ENCODE data around the gene ARMH3.

Gene ARMH3

DNA sequence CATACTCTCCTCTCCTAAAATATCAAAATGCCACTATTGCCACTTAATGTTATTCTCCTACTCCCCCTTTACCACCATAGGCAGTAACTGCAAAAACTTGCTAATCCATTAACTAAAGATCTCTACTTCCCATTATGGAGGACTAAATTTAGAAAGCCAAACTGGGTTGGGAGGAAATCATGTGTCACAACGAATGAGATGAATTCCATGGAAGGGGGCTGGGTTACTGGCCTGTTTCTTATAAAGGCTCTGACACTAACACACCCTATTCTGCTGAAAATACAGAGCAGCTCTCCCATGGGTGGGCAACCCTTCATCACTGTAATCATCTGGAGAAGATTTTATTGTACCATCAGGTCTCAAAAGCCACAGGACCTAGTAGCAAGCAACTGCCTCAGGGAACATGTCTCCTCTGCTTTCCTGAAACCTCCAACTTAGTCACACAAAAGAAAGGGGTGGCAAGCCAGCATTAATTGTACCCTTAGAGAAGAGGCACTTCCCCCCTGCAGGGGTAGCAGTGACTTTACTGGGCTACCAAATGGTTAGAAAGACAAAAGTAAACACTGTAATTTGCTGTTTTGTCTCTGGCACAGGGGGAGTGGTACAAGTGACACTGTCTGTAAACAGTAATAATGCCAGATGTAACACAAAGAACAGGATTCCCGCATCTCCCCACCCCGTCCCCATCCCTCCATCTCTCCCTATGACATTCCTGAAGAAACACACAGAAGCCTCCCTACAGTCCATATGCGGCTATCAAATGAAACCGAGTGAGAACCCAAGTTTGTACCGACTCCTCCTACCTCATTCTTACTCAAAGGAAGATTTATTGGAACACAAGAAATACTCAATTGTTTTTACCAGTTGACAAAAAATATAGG lies 81.6 kb downstream of the ARMH3 start:
- no peak for DNase-seq

DNA sequence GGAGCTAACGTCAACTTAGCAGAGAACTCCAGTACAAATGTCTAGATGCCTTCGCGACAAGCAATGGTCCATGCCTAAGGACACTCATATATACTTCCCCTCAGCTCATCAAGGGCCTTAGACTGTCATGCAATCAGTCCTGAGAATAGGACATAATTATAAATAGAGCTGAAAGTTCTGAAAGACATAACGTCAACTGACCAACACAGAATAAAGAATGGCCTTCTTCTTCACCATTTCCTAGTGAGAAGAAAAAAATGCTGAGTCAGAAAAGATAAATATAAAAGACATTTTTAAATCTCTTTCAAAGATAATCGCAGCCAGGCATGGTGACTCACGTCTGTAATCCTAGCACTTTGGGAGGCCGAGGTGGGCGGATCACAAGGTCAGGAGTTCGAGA lies 83.2 kb downstream of the ARMH3 start:
- DNase-seq: no peak

DNA sequence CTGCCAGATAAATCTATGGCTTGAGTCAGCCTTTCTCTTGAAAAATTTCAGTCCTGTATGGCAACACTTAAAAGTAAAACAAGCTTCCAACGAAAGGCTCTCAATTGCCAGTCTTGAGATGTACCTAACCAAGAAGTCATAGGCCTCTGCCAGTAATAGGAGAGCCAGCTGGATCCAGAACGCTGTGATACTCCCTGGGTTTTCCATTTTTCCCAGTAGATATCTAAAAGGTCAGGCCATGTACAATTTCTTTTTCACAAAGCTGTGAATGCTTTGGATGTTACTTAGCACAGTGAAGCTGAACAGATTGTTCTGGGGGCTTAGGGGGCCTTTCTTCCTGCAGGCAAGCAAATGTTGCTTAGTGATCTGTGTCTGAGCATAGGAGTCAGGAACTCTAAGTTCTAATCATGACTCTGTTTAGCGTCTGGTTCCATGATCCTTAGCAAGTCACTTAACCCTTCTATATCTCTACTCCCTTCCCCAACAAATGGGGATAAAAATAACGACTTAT lies 86.5 kb downstream of the ARMH3 start:
- DNase-seq: no peak

DNA sequence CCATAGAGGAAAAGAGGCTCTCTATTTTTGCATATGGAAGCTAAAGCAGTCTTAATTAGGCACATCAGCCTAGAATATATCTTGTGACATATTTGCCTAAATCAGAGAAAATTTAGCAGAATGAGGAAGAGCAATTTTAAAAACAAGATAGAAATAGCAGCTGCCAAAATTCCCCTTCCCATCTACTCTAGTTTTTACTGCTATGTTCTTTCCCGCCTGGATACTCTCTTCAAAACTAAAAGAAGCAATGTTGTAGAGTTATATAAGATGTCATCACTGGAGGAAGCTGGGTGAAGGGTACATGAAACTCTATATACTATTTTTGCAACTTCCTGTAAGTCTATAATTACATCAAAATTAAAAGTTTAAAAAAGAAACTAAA lies 87.0 kb downstream of the ARMH3 start:
- no peak for DNase-seq

DNA sequence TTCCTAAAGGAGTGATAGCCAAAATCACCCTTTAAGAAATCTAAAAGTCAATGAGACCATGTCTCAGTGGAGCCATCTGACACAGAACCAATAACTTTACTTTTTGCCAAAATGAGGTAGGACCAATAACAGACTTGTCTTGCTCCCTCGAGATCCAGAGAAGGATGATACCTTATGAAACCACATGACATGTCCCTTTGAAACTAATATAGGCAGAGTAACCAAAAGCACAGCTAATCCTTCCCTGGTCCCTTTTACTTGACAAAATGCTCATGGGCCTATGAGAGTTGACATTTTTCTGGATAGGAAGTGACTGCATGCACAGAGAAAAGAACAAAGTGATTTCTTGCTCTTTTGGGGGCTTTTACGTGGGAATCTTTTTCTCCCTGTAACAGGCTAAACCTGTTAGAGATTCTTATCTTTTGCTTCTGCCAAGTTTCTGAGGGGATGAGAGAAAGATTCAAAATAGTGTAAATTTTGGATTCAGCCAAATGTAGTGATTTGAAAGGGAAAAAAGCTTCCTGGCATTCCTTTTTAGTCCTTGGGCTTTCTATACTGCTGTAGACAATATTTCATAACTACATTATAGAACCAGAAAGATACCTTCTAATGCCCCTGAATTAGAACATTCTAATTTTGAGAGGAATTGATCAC lies 87.6 kb downstream of the ARMH3 start:
- DNase-seq: no peak

DNA sequence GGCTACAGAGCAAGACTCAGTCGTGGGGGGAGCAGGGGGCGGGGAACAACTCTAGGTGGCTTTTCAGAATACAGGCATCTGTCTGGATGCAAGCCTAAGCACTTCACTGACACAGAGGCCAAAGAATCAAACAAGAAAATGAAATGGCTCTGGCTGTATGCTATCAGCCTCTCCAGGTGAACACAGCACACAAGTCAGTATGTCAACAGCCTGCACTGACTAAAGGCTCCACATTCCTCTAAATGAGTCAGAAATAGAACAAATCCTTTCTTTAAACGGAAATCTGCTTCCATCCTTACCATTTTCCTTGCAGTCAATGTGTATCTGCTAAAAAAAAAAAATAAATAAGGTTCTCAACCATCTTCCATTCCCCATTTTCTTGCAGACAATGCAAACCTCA lies 88.3 kb downstream of the ARMH3 start:
- DNase-seq: no peak

DNA sequence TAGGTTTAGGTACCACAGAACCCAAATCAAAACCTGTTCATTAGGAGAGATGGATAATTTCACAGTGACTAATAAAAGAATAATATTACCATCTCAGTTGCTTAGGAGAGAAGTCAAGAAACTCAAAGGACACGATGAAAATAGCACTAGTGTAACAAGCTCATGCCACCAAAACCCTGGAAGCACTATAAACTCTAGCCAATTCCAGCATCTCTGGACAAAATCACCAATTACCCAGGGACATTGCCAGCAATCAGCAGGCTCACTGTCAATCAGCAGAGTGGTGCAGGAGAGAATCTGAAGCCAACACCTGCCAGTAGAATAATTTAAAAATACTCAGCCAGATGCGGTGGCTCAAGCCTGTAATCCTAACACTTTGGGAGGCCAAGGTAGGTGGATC lies 88.9 kb downstream of the ARMH3 start:
- no peak for DNase-seq

DNA sequence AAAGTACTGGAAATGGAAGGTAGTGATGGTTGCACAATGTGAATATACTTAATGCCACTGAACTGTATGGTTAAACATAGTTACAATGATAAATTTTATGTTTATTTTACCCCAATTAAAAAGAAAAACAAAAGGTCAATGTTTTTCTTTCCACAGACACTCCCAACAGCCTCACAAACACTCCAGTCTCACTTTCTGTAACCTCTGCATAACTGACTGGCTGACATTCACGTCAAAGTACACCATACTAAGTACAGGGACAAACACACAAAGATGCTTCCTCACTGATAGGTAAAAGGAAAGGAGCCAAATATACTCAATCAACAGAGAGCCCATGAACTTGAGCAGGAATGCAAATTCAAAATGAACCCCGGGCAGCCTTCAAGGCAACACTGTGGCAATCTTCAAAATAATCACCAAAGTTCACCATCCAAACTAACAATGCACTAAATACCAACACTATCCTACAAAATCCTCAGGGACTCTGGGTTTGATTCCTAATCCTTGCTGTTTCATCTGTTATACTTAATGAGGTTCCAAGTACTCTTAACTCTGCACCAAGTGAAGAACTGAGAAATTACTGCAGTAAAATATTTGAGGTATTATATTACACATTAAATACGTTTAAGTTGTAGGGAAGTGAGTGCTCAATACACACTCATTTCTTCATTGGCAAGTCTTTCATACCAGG lies 90.8 kb downstream of the ARMH3 start:
- DNase-seq: no peak

DNA sequence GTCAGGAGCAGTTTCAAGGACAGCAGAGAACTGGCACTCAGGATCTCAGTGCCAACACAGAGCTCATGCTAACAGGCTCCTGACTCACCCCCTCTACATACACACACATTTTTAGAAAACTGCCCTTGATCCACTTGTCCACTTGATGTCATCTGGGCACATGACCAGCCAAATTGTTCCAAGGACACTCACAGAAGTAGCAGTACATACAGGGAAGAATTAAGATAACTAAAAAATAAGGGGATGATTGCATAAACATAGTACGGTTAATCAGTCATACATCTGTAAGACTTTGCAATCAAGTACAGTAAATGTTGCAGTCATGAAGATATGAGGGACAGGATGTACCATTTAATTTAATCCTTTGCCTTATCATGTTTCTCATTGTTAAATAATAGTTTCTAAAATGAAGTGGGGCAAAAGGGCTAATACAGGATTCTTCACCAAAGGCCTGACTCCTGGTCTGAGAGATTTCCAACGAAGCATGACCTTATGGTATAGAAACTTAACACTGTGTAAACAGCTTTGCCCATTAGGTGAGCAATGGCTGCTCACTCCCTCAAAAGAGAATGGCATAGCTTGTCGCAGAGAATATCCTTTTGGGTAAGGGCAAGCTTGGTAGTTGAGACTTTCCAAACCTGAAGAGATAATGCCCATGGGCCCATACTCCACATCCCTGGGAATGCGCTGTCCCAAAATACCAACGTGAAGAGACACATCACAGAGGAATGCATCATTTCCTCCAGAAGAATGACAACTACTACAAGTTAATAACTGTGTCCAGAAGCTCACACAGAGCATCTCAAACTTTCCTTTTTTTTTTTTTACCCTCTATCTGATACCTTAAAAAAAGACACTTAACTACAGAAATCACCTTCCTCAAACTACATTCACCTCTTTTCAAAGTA lies 94.1 kb downstream of the ARMH3 start:
- DNase-seq: peak; percentile 39

DNA sequence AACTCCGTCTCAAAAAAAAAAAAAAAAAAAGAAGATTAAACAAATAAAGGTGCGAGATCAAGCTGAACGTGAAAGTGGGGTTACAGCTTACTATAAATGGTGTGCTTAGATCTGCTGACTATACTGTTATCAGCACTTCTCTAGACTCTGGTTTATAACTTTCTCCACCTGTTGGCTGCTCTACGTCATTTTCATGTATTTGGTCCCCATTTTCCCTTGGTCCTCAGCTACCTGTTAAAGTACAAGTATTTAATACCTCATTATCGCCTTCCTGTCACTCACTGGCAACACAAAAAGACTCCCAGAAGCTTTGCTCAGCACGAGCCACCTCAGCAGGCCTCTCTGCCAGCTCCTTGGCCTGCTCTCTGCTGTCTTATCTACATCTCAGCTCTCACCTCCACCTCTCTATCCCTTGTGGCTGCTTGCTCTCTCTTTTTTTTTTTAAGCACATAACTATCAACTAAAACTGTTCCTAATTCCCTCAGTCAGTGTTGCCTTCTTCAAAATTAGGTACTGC lies 95.0 kb downstream of the ARMH3 start:
- no peak for DNase-seq

DNA sequence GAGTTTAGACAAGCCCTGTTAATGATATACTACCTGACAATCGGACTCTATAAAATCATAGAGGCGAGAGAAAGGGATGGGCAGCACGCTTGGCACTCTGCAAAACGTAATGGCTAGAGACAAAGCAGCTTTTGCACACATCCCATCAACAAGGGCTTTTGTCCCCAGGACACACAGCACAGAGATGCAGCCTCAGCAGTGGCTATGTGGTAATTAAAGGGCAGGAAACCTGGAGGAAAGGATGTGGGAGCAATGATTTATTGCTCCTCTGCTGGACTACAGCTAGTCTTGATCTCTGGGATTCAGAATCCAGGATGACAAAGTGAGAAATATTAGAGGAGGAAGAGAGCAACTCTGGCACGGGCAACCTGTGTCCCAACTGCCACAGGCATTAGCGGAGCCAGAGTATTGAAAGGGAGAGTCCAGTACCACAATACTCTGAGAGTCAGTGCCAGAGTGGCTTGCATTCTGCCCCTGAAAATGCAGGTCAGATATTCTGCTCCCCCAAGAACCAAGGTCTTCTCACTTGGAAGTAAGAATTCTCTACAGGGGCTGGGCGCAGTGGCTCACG lies 96.5 kb downstream of the ARMH3 start:
- DNase-seq: no peak

DNA sequence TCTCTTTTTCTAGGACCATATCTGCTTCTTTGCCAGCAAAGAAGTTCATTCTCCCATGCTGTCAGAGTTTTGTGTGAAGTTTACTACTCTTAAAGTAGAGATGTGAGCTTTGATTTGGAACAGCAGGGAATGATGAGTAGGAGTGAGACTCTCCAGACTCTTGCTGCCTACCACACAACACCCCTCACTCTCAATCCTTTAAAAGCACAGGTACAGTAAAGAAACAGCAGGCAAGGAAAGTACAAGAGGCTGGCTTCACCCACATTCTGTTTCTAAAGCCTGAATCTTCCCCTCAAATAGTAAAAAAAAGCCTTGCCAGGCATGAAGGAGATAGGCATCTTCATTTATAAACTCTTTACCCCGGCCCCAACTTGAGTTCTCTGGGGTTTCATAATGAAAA lies 97.3 kb downstream of the ARMH3 start:
- no peak for DNase-seq

DNA sequence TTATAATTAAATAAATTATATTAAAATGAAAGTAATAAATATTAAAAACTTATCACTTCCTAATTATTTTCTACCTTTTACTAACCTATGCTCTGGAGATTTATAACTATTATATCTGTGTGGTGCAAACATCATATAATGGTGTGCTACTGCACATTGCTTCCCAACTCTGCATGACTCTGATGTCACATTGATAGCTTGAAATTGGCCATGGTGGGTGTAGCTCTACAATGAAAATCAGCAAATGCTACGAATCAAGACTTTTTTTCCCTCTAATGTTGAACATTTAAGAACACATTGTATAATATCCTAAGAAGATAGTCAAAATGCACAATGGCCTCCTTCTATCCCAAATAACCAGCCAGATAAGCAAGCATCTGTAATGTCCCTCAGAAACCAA lies 99.1 kb downstream of the ARMH3 start:
- DNase-seq: no peak

DNA sequence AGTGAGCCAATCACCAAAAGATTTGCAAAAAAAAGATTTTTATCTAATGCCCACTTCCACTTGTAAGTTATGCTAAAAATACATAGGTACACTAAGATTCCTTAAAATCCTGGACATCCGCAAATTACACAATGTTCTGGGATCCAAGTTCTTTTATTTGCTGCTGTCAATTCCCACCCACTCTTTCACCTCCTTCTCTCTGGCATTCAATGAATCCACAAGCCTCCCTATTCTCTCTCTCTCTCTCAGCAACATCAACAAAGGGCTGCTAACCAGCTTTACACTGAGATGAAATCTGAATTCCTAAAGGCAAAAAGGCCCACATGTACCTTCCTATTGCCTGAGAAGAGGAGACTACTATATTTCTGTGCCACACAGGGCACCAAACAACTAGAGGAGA lies 99.9 kb downstream of the ARMH3 start:
- DNase-seq: no peak

DNA sequence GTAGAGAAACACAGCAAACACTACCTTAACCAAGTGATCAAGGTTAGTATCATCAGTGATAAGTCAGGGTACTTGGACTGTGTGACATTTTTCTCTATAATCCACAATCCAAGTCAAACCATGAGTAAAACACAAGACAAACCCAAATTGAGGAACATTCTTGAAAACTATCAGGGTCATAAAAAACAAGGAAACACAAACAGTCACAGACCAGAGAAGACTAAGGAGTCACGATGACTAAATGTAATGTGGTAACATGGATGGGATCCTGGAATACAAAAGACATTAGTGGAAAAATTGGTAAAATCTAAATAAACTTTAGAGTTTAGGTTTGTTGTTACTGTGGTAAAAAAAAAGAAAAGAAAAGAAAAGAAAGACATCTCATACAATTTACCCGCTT lies 103.8 kb downstream of the ARMH3 start:
- no peak for DNase-seq

DNA sequence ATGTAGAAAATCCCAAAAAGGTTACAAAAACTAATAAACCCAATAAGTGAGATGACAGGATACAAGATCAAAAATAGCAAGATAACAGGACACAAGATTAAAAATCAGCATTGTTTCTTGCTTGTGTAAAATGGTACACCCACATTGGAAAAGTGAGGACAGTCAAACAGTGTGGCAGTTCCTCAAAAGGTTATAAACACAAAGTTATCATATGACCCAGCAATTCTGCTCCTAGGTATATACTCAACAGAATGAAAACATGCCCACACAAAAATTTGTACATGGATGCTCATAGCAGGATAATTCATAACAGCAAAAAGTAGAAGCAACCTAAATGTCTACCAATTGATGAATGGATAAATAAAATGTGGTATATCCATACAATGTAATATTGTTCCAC lies 105.8 kb downstream of the ARMH3 start:
- DNase-seq: no peak

DNA sequence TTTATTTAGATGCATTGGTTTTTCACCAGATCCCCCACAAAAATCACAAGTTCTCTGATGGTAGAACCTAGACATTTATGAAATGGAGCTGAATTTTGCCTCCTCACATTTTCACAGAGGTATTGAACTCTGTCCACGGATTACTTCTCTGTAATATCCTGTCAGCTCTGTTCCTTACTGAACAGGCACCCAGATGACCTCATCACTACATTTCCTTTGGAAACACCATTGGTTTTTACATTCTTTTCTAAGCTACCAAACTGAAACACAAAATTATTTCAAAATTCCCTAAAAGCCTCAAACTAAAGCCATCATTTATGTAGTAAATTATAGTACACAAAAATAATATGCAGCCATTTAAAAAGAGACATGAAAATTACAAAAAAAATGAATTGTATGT lies 114.1 kb downstream of the ARMH3 start:
- peak; percentile 14 for DNase-seq

DNA sequence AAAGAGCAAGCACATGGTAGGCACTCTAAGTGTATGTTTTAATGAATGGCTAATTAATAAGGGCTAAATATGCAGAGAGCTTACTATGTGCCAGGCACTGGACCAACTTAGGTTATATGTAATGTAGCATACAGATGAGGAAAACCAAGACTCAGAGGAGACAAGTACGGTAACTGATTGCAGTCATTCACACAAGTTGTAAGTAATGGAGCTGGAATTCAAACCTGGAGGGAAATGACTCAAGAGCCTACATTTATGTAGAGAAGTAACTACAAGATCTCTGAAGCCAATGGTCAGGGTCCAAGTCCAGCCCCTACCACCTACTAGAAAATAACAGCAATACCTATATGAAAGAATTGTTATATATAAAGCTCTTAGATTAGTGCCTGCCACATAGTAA lies 115.1 kb downstream of the ARMH3 start:
- peak; percentile 57 for DNase-seq

DNA sequence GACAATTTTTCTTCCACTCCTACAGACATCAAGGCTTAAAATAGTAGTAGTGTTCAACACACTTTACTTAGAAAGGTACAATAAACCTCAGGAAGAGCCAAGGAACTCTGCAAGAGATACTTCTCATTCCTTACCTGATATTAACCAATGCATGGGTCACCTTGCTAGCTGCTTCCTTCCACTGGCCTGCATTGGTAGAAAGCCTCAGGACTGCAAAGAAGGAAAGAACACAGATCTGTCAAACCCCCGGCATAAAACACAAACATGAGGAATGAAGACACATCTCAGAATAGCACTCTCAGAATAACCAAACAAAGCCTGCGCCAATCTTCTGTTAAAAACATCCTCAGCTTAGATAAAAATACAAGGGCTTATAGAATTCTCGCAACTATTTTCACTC lies 116.2 kb downstream of the ARMH3 start:
- no peak for DNase-seq

DNA sequence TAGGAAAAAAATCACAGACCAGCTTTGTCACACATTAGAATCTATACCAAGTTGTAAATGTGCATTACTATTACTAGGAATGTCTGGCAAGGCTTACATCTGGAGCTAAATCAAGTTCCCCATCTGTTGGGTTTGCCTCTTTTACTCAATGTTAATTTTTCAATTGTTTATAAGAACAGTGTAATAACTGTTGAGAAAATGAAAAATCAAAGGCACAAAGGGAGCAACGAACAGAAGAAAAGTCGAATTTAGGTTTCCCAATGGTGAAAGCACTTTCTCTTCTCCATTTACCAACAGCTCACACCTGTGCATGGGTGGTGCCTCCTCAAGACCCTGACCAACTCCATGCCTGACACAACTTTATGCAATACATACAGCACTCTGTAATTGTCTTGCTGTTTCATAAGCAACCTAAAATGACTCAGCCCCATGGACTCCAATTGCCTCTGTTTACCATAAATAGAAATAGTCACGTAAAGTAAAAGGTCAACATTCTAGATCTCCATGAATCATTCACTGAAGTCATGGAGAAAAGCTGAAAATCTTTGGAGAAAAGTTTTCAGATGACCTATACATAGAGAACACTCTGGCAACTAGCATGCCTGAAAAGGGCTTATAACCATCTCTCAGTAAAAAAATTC lies 116.8 kb downstream of the ARMH3 start:
- peak; percentile 86 for DNase-seq

DNA sequence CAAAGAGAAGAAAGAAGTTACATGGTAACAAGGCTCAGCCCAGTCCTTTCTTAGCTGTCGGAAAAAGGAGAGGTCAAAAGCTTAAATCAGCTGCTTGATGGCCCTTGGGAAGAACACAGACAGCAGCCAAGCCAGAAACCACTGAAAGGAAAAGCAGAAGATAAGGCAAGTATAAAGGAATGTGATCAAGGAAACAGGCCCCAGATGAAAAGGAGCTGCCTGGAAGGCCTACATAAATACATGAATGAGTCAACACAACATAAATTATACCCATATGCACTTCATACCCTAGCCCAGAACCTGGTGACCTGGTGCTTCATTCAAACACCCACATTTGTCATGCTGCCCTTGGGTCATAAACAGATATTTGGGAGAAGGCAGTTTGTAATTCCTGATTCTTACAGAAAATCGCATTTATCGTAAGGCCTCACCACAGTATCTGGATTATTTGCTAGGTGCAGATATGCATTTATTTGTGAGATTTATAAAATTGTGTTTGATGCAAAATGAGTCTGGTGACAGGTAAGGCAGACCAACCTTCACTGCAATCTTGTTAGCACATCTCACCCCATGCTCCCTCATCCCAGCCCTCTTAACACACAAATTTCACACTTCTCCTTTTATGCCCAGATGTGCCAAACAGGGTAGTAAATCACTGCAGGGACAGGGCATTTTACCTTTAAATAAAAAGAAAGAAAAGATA lies 117.5 kb downstream of the ARMH3 start:
- DNase-seq: peak; percentile 90

Data from NCI-H226 (cell line).